ENCODE results near the gene PTGES3L. TPM values are rescaled to one million over a fixed set of nuclear protein-coding genes. Genes with fewer than 3 reads are reported as not detected.
"Not testable (repeated sequence)": the region's sequence is repeated elsewhere in the genome, so short reads cannot be mapped to it uniquely, and the experiment has no call there.

The PTGES3L gene
- total RNA-seq, 1 donor from 2014 or later = 1.3 TPM

GRCh38 chr17:42946812-42947211 lies 33.1 kb downstream of the PTGES3L start:
- no peak for TF ChIP-seq CTCF (conservative IDR thresholded peaks at IDR 0.05; ENCODE audit: low read depth, low read length)
- no peak for DNase-seq (ENCODE audit: low read depth)
- no peak overlapping the region for H3K4me3 ChIP-seq (ENCODE audit: low read depth, low read length)

- no peak for TF ChIP-seq CTCF (conservative IDR thresholded peaks at IDR 0.05; ENCODE audit: low read depth, low read length)
- DNase-seq (ENCODE audit: low read depth) = no peak
- no peak overlapping the region for H3K4me3 ChIP-seq (ENCODE audit: low read depth, low read length)
Measured at GRCh38 chr17:42944211-42944610, 35.7 kb downstream of the PTGES3L start.

GRCh38 chr17:42937712-42938596 lies 41.9 kb downstream of the PTGES3L start:
- DNase-seq (ENCODE audit: low read depth) = no peak
- TF ChIP-seq CTCF (conservative IDR thresholded peaks at IDR 0.05; ENCODE audit: low read depth, low read length) = peak; percentile 84

GRCh38 chr17:42929497-42929844 lies 50.4 kb downstream of the PTGES3L start:
- no peak overlapping the region for H3K4me3 ChIP-seq (ENCODE audit: low read depth, low read length)
- DNase-seq (ENCODE audit: low read depth) = no peak
- TF ChIP-seq CTCF (conservative IDR thresholded peaks at IDR 0.05; ENCODE audit: low read depth, low read length) = no peak

More at GRCh38 chr17:42937712-42938596, 41.9 kb downstream of the PTGES3L start:
- no peak overlapping the region for H3K4me3 ChIP-seq (ENCODE audit: low read depth, low read length)

GRCh38 chr17:42928714-42929496 lies 51.0 kb downstream of the PTGES3L start:
- H3K4me3 ChIP-seq (ENCODE audit: low read depth, low read length) = no peak overlapping the region
- TF ChIP-seq CTCF (conservative IDR thresholded peaks at IDR 0.05; ENCODE audit: low read depth, low read length) = peak; percentile 75
- peak; percentile 76 for DNase-seq (ENCODE audit: low read depth)

- TF ChIP-seq CTCF (conservative IDR thresholded peaks at IDR 0.05; ENCODE audit: low read depth, low read length) = no peak
- no peak overlapping the region for H3K4me3 ChIP-seq (ENCODE audit: low read depth, low read length)
- DNase-seq (ENCODE audit: low read depth) = no peak
Measured at GRCh38 chr17:42924891-42925290, 55.0 kb downstream of the PTGES3L start.

- not testable (repeated sequence) for DNase-seq (ENCODE audit: low read depth); H3K4me3 ChIP-seq (ENCODE audit: low read depth, low read length)
Measured at GRCh38 chr17:42923472-42923871, 56.4 kb downstream of the PTGES3L start.

Measured in epithelial cell of proximal tubule (primary cell).